B cell (primary cell): Measurements from ENCODE around the gene PCSK2. TPM values are rescaled to one million over a fixed set of nuclear protein-coding genes. Genes with fewer than 3 reads are reported as not detected.

Experiments used
- ATAC-seq: fragments of 200-7000 bp; cut with Tn5 transposase; one replicate; pipeline ENCODE4 v1.10.0; 2021; ENCODE audit warnings: low read depth, mild to moderate bottlenecking, moderate number of reproducible peaks, moderate library complexity
- CTCF ChIA-PET: fragments of 350-600 bp; sonication (Branson Sonifier 250); formaldehyde crosslinking; loops from one replicate; lab custom pipeline; 2021; ENCODE audit warnings: antibody characterized with exemption, inconsistent platforms; lab: Charles Lee
- POLR2A ChIA-PET: fragments of 350-600 bp; sonication (Branson Sonifier 250); formaldehyde crosslinking; loops from one replicate; lab custom pipeline; 2021; ENCODE audit warnings: antibody characterized with exemption; lab: Charles Lee
- DNase-seq: peaks from one replicate; pipeline ENCODE4 v3.0.0; 2013
- H2AFZ ChIP-seq: 2 replicates; pipeline ENCODE4 v1.6.1; 2012; ENCODE audit warnings: mild to moderate bottlenecking, low read depth, low read length; ENCODE audit not compliant: insufficient read depth, poor library complexity, severe bottlenecking
- H3K27ac ChIP-seq, 2 donors: 1 replicate in 1 of 2; 2 replicates in 1 of 2; pipeline ENCODE4 v1.5.1; 2012 to 2013; ENCODE audit warnings: low read length in 2 of 2, mild to moderate bottlenecking in 2 of 2, moderate library complexity in 1 of 2
- H3K27me3 ChIP-seq, 4 experiments: fragments of 200-600 bp in 1 of 4; sonication (generic) in 1 of 4; replicated peaks in 1 of 4; 1 replicate in 2 of 4; 2 replicates in 2 of 4; pipeline versions ENCODE4 v1.6.1 to v1.7.0; 2013 to 2016; ENCODE audit warnings: low read length in 3 of 4, mild to moderate bottlenecking in 2 of 4, mixed read lengths in 1 of 4, moderate library complexity in 1 of 4; ENCODE audit not compliant: insufficient read depth in 4 of 4, control insufficient read depth in 3 of 4; ENCODE audit errors: control extremely low read depth in 1 of 4
- H3K36me3 ChIP-seq, 2 experiments: replicated peaks in 1 of 2; 1 replicate in 1 of 2; 2 replicates in 1 of 2; pipeline versions ENCODE4 v1.6.1 to v1.7.1; 2013; ENCODE audit warnings: low read length in 1 of 2; ENCODE audit not compliant: insufficient read depth in 2 of 2, control insufficient read depth in 1 of 2; ENCODE audit errors: control extremely low read depth in 1 of 2, extremely low read depth in 1 of 2
- H3K4me1 ChIP-seq, 2 donors: fragments of 200-600 bp in 1 of 2; sonication (generic) in 1 of 2; 1 replicate in 1 of 2; 2 replicates in 1 of 2; pipeline versions ENCODE4 v1.5.1 to v1.6.1; 2013 to 2017; ENCODE audit warnings: low read length in 2 of 2; ENCODE audit not compliant: control insufficient read depth in 2 of 2, insufficient read depth in 2 of 2
- H3K4me2 ChIP-seq: replicated peaks from 2 replicates; pipeline ENCODE3; 2012; ENCODE audit warnings: mild to moderate bottlenecking, low read depth, low read length; ENCODE audit not compliant: poor library complexity, severe bottlenecking
- H3K4me3 ChIP-seq, 5 experiments: fragments of 200-600 bp in 1 of 5; sonication (generic) in 1 of 5; 1 replicate in 3 of 5; 2 replicates in 2 of 5; pipeline versions ENCODE4 v1.5.1 to v1.7.0; 2011 to 2016; ENCODE audit warnings: low read length in 4 of 5, mild to moderate bottlenecking in 4 of 5, low read depth in 2 of 5, control low read depth in 1 of 5, moderate library complexity in 1 of 5; ENCODE audit not compliant: insufficient read depth in 1 of 5; ENCODE audit errors: control extremely low read depth in 1 of 5, extremely low read depth in 1 of 5
- H3K79me2 ChIP-seq: fragments of 200-600 bp; sonication (generic); one replicate; pipeline ENCODE4 v1.6.0; 2016; ENCODE audit warnings: low read length; ENCODE audit not compliant: control insufficient read depth, insufficient read depth
- H3K9ac ChIP-seq: fragments of 200-600 bp; sonication (generic); 2 replicates; pipeline ENCODE4 v1.6.1; 2017; ENCODE audit warnings: mild to moderate bottlenecking, low read length, moderate library complexity
- H3K9me3 ChIP-seq, 3 donors: one replicate each; pipeline versions ENCODE4 v1.6.1 to v1.7.1; 2013; ENCODE audit warnings: low read length in 2 of 3; ENCODE audit not compliant: control insufficient read depth in 2 of 3, insufficient read depth in 1 of 3; ENCODE audit errors: control extremely low read depth in 1 of 3
- H4K20me1 ChIP-seq: 2 replicates; pipeline ENCODE4 v1.6.0; 2012; ENCODE audit warnings: mild to moderate bottlenecking, low read length; ENCODE audit not compliant: insufficient read depth, control insufficient read depth, poor library complexity, severe bottlenecking
- H3K27ac Mint-ChIP-seq: one replicate; pipeline ENCODE4 v1.8.0; 2021; ENCODE audit warnings: mixed read lengths
- H3K27me3 Mint-ChIP-seq: one replicate; pipeline ENCODE4 v1.8.0; 2021; ENCODE audit warnings: mixed read lengths
- H3K4me1 Mint-ChIP-seq: one replicate; pipeline ENCODE4 v1.8.0; 2021; ENCODE audit warnings: mixed read lengths
- H3K4me3 Mint-ChIP-seq: one replicate; pipeline ENCODE4 v1.8.0; 2021; ENCODE audit warnings: mixed read lengths
- H3K9me3 Mint-ChIP-seq: one replicate; pipeline ENCODE4 v1.8.0; 2022; ENCODE audit warnings: mixed read lengths; ENCODE audit not compliant: insufficient read depth
- CTCF ChIP-seq: fragments of 200-600 bp; IDR thresholded peaks from one replicate; pipeline ENCODE4 v1.8.0; 2022; ENCODE audit warnings: antibody characterized with exemption, mild to moderate bottlenecking
- EZH2 ChIP-seq: IDR thresholded peaks from 2 replicates; pipeline ENCODE4 v1.6.1; 2012; ENCODE audit warnings: borderline replicate concordance, low read depth, mild to moderate bottlenecking, moderate library complexity, low read length; ENCODE audit not compliant: insufficient read depth, poor library complexity, severe bottlenecking
- WGBS: methylation state at CpG from one replicate; pipeline ENCODE4 v1.1.5; 2013; ENCODE audit warnings: missing lambda C conversion rate; ENCODE audit not compliant: insufficient coverage; 5-methylcytosine and 5-hydroxymethylcytosine counted together
- intact Hi-C: fragments of 100-400 bp; cut with micrococcal nuclease; formaldehyde crosslinking; loops from one replicate; pipeline ENCODE4 v1.10.0; 2022
- polyA plus RNA-seq: library from polyadenylated mRNA; depleted of rRNA; stranded (reverse); fragments of >200 nt; gene quantifications from 2 replicates; pipeline ENCODE4 v1.2.3, GENCODE V29; 2012
- total RNA-seq, 2 donors: library from RNA; stranded (reverse); fragments of 120-200 nt in 1 of 2; gene quantifications; 1 replicate in 1 of 2; 2 replicates in 1 of 2; pipeline versions ENCODE4 v1.2.3 to v1.2.4, GENCODE V29; 2013 to 2022

Gene PCSK2
- total and polyA plus RNA-seq, 2 donors (not counting 1 experiment from before 2014, with no cell fraction given), result not detected

GRCh38 chr20:17298171-17298570, 71.3 kb downstream of the PCSK2 start:
- ChIA-PET POLR2A (no interaction called here), CTCF (no interaction called here)
- Histone ChIP-seq H3K36me3 (no peaks in the 10 kb centered on the region), H3K9me3 (peaks cover 0 to 7% (median 0%) of the 10 kb centered on the region in 3 donors), H3K27me3 (no peaks in the 10 kb centered on the region), H2AFZ (no peak overlapping the region), H3K4me2 (no peak overlapping the region), H3K4me1 (no peaks in the 10 kb centered on the region), H3K9ac (no peak overlapping the region), H3K4me3 (no peak overlapping the region), H3K79me2 (no peaks in the 10 kb centered on the region), H4K20me1 (no peaks in the 10 kb centered on the region), H3K27ac (no peak overlapping the region)
- Mint-ChIP-seq H3K27me3 (no peaks in the 10 kb centered on the region), H3K4me1 (no peaks in the 10 kb centered on the region), H3K4me3 (no peak overlapping the region), H3K27ac (no peak overlapping the region), H3K9me3 (no peaks in the 10 kb centered on the region)
- intact Hi-C loops, result no loop called here
- TF ChIP-seq EZH2 (no peak), CTCF (no peak)
- no peak for DNase-seq
- no peak for ATAC-seq

- Mint-ChIP-seq H3K27ac (no peak overlapping the region), H3K4me3 (no peak overlapping the region), H3K9me3 (no peaks in the 10 kb centered on the region), H3K27me3 (no peaks in the 10 kb centered on the region), H3K4me1 (no peaks in the 10 kb centered on the region)
- DNase-seq (no peak), ATAC-seq (no peak)
- no peaks in the 10 kb centered on the region for H3K4me1 ChIP-seq
- H4K20me1 ChIP-seq, result no peaks in the 10 kb centered on the region
- H3K36me3 ChIP-seq, result no peaks in the 10 kb centered on the region
- H3K9me3 ChIP-seq, result peaks cover 0 to 7% (median 0%) of the 10 kb centered on the region in 3 donors
- ChIA-PET POLR2A (no interaction called here), CTCF (no interaction called here)
- H3K4me2 ChIP-seq, result no peak overlapping the region
- no peaks in the 10 kb centered on the region for H3K79me2 ChIP-seq
- no peak overlapping the region for H2AFZ ChIP-seq
- no peak overlapping the region for H3K9ac ChIP-seq
- H3K27me3 ChIP-seq, result no peaks in the 10 kb centered on the region
- TF ChIP-seq CTCF, result no peak
- TF ChIP-seq EZH2, result no peak
- intact Hi-C loops, result no loop called here
- no peak overlapping the region for H3K27ac ChIP-seq
- no peak overlapping the region for H3K4me3 ChIP-seq
- WGBS, result no CpG with 5 or more reads among the region's 2 CpGs
These were observed 71.9 kb downstream of the PCSK2 start for GRCh38 chr20:17298751-17299150.
